K562 (cell line): Measurements from ENCODE around the gene HSD17B1. TPM values are rescaled to one million over a fixed set of nuclear protein-coding genes. Genes with fewer than 3 reads are reported as not detected.

Experiments used
- SMAD4 ChIP-seq: fragments of 250-450 bp; sonication (Bioruptor Pico); conservative IDR thresholded peaks from 2 replicates; pipeline ENCODE4 v1.8.0; 2021; ENCODE audit warnings: inconsistent platforms, mild to moderate bottlenecking, moderate library complexity
- TARDBP ChIP-seq: fragments of 450-650 bp; IDR thresholded peaks from 2 replicates; pipeline ENCODE4 v1.6.1; 2016
- polyA plus RNA-seq, 8 experiments: library from polyadenylated mRNA; depleted of rRNA in 4 of 8; stranded (reverse) in 5 of 8; unstranded in 3 of 8; fragments of >200 nt; fragmentation: Nextera tagmentation in 2 of 8; fragmentation: Illumina TruSeq in 1 of 8; extraction: Ambion mirVana in 2 of 8; extraction: Trizol in 1 of 8; gene quantifications; 2 replicates each; pipeline versions ENCODE4 v1.2.1 to v1.2.3, GENCODE V29; 2011 to 2014; ENCODE audit warnings: inconsistent platforms in 1 of 8, missing spikeins in 1 of 8
- total RNA-seq, 7 experiments: library from RNA; depleted of rRNA in 6 of 7; stranded (reverse); fragments of >200 nt in 6 of 7; fragmentation: Illumina TruSeq in 2 of 7; extraction: Trizol in 2 of 7; gene quantifications; 2 replicates each; pipeline versions ENCODE4 v1.2.1 to v1.2.3, GENCODE V29; 2011 to 2021; ENCODE audit warnings: low replicate concordance in 1 of 7
- TF ChIP-seq, protein P1 (sequence below): fragments of 450-650 bp; IDR thresholded peaks from 2 replicates; pipeline ENCODE4 v1.6.1; 2017; ENCODE audit warnings: antibody characterized with exemption, mild to moderate bottlenecking
- TF ChIP-seq, protein P2 (sequence below): fragments of 250-450 bp; sonication (Bioruptor Pico); IDR thresholded peaks from 2 replicates; pipeline ENCODE4 v1.6.1; 2021; ENCODE audit warnings: mild to moderate bottlenecking
- TF ChIP-seq, protein P3 (sequence below): fragments of 450-650 bp; conservative IDR thresholded peaks from 2 replicates; pipeline ENCODE4 v1.6.1; 2016; ENCODE audit warnings: missing genetic modification characterization, low read depth, mild to moderate bottlenecking, control low read depth, missing compliant biosample characterization
- TF ChIP-seq, protein P4 (sequence below): fragments of 250-450 bp; sonication (Bioruptor Pico); IDR thresholded peaks from 2 replicates; pipeline ENCODE4 v1.5.0; 2021; ENCODE audit warnings: mild to moderate bottlenecking, moderate library complexity
- TF ChIP-seq, protein P5 (sequence below): sonication (generic); IDR thresholded peaks from 2 replicates; pipeline ENCODE4 v1.6.1; 2016

HSD17B1 gene
- total and polyA plus RNA-seq, 9 of the 15 experiments (the other 6 are each of a cell fraction or from before 2014, with no cell fraction given) = 0.55 to 21.1 (median 3.6) TPM

DNA sequence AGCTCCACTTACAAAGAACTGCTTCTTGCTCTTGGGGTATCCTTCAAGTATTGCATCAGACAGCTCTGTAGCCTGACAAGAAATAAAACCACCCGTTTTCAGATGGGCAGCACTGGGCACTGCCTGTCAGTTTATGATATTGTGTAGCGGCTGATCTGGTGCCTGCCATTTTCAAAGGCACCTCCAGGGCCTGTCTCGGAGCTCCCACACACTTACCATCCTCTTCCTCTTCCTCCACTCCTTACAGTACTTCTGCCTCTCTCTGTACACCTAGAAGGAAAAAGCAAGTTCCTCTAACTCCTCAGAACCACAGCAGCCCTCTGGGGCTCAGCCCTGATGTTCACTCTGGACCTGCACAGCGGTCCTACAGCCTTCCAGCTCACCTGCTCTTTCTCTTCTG, 20.4 kb downstream of the HSD17B1 start (continued):
- TF ChIP-seq, protein P1, sequence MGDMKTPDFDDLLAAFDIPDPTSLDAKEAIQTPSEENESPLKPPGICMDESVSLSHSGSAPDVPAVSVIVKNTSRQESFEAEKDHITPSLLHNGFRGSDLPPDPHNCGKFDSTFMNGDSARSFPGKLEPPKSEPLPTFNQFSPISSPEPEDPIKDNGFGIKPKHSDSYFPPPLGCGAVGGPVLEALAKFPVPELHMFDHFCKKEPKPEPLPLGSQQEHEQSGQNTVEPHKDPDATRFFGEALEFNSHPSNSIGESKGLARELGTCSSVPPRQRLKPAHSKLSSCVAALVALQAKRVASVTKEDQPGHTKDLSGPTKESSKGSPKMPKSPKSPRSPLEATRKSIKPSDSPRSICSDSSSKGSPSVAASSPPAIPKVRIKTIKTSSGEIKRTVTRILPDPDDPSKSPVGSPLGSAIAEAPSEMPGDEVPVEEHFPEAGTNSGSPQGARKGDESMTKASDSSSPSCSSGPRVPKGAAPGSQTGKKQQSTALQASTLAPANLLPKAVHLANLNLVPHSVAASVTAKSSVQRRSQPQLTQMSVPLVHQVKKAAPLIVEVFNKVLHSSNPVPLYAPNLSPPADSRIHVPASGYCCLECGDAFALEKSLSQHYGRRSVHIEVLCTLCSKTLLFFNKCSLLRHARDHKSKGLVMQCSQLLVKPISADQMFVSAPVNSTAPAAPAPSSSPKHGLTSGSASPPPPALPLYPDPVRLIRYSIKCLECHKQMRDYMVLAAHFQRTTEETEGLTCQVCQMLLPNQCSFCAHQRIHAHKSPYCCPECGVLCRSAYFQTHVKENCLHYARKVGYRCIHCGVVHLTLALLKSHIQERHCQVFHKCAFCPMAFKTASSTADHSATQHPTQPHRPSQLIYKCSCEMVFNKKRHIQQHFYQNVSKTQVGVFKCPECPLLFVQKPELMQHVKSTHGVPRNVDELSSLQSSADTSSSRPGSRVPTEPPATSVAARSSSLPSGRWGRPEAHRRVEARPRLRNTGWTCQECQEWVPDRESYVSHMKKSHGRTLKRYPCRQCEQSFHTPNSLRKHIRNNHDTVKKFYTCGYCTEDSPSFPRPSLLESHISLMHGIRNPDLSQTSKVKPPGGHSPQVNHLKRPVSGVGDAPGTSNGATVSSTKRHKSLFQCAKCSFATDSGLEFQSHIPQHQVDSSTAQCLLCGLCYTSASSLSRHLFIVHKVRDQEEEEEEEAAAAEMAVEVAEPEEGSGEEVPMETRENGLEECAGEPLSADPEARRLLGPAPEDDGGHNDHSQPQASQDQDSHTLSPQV = no peak
- TF ChIP-seq, protein P2, sequence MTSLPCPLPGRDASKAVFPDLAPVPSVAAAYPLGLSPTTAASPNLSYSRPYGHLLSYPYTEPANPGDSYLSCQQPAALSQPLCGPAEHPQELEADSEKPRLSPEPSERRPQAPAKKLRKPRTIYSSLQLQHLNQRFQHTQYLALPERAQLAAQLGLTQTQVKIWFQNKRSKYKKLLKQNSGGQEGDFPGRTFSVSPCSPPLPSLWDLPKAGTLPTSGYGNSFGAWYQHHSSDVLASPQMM (CRISPR knock-in tag) = no peak
- TF ChIP-seq, protein P3, sequence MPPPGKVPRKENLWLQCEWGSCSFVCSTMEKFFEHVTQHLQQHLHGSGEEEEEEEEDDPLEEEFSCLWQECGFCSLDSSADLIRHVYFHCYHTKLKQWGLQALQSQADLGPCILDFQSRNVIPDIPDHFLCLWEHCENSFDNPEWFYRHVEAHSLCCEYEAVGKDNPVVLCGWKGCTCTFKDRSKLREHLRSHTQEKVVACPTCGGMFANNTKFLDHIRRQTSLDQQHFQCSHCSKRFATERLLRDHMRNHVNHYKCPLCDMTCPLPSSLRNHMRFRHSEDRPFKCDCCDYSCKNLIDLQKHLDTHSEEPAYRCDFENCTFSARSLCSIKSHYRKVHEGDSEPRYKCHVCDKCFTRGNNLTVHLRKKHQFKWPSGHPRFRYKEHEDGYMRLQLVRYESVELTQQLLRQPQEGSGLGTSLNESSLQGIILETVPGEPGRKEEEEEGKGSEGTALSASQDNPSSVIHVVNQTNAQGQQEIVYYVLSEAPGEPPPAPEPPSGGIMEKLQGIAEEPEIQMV (tag) = no peak
- TF ChIP-seq, protein P4, sequence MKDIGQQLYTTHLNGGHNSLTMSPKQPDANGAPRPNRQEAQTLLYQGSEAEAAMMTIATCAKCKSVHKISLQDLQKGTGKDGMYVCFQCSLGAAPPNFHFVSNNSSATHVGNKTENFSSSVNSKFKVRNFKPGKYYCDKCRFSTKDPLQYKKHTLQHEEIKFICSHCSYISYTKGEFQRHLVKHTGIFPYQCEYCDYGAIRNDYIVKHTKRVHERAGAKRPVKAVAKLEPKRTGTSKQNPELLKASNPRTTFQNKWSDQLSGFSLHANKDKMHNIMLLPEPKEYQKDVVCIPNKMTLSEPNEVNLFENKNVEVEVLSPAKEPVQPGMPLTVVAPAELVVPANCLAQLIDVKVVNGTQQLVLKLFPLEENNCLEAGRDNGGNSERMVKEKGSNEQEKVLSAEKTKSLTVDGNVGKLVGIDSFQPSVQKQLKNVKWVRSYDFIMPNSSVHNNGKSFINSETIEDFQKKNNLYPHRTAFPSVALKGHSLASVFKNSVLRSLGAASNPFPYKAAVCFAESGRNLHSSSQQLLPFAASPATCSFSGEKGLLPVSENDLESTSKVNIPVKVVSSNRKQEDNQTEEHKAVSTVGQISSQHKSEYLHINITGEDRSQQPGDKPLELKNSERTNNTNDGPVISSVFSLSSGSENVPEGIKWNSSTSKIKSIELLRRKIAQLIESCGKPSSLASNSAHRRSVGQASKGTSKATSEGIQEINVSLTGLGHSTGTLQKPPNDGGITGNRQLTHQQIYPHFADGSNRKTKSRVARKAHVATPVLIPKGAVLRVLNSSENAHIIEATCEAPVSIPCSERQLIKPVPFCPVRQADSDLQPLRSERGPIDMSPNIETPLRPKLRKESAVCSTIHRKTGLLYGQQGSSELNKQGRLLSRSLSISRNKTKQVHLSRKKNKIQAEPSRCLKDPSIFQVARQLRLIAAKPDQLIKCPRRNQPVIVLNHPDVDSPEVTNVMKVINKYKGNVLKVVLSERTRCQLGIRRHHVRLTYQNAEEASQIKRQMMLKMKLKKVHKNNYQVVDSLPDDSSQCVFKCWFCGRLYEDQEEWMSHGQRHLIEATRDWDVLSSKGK (CRISPR knock-in tag) = no peak
- TF ChIP-seq TARDBP (no peak), SMAD4 (CRISPR knock-in tag) (peak; percentile 32; the same call in 1 of the 2 replicates)
- TF ChIP-seq, protein P5, sequence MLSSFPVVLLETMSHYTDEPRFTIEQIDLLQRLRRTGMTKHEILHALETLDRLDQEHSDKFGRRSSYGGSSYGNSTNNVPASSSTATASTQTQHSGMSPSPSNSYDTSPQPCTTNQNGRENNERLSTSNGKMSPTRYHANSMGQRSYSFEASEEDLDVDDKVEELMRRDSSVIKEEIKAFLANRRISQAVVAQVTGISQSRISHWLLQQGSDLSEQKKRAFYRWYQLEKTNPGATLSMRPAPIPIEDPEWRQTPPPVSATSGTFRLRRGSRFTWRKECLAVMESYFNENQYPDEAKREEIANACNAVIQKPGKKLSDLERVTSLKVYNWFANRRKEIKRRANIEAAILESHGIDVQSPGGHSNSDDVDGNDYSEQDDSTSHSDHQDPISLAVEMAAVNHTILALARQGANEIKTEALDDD = no peak
